ENCODE measurements around the gene GAS7.

Gene GAS7

GRCh38 chr17:9905902-9906301 lies 292.5 kb downstream of the GAS7 start:
- DNase-seq: no peak

- DNase-seq: no peak
Measured at GRCh38 chr17:9905078-9905415, 293.4 kb downstream of the GAS7 start, which contains the start of gene RCVRN. TSS of gene RCVRN (minus strand) at chr17:9905271. CDS start at chr17:9905180, 91 bp downstream.

GRCh38 chr17:9904277-9905077 lies 293.9 kb downstream of the GAS7 start:
- DNase-seq: no peak

DNA sequence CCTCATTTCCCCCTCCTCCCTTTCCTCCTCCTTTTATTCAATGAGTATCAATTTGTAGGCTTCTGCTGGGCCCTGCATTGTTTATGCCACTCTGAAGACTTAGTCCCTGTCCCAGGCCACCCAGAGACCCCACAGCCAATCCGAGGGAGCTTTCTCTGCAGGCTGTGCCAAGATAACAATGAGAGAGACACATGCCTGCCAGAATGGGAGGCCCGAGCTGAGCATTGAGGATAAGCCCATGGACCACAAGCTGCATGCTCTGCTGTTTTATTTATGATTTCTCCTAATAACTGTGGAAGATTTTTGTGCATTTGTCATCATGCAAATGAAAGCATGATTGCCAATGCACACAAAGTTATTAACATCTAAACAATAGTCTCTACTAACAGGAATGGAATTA lies 296.3 kb downstream of the GAS7 start:
- DNase-seq: no peak

GRCh38 chr17:9900784-9901183 lies 297.6 kb downstream of the GAS7 start:
- DNase-seq: no peak

DNA sequence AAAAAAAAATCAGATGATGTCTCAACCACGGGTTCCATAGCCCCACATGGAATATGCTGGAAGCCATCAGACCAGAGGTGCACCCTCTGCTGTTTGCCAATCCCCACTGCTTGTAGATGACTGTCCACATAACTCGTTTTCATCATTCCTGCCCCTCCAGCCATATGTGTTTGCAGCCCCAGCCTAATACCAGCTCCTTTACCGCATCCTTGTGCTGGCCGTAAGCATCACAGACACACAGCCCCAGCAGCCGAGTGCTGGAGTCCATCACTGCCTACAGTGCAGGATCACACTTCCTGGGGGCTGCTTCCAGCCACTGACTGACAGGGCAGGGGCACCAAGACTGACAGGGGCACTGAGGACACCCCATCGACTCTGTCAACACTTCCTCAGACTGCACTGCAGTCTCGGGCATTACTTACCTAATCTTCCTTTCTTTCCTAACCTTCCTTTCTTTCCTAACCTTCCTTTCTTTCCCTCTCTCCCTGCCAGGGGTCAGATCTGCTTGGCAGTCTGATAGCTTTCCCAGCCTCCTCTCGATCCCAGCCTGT lies 298.3 kb downstream of the GAS7 start:
- no peak for DNase-seq

- no peak for DNase-seq
Measured at GRCh38 chr17:9899280-9900043, 298.9 kb downstream of the GAS7 start.

DNA sequence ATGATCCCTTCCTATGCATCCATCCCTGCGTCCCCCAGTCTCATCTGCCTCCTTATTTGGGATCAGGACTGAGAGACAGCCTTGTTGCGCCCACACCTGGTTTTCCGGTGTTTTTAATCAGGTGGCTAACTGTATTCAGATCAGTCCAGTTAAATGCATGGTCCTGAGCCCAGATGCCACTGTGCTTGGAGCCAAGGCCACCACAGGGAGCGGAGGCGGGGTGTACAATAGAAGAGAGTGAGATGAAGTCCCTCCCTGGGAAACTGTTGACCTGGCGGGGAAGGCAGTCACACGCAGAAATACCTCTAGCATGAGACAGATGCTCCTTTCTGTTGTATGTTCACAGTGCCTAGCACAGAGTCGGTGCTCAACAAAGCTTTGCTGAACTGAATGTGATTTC lies 299.6 kb downstream of the GAS7 start:
- DNase-seq: no peak

DNA sequence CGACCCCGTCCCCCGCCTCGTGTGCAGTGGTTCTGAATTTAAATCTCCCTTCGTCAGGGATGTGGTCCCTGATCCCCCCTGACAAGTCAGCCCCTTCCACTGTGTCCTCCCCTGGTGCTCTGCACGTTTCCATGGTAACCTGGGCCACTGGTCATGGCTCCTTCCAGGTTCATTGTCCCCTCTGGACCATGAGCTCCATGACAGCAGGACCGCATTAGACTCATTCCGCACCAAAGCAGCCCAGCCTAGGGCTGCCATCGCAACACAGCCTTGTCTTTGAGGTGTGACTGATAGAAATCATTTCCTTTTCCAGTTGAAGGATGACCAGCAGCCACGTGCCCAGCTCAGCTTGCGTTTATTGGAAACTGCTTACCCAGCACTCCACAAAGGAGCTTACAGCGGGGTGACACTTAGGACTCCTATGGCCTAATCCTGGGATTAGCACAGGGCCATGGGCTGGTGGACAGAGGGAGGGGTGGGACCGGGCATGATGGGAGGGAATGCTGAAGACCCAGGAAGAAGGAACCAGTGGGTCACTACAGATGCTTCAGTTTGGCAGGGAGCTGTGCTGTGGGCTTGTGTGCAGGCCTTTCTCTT lies 300.9 kb downstream of the GAS7 start:
- DNase-seq: no peak

DNA sequence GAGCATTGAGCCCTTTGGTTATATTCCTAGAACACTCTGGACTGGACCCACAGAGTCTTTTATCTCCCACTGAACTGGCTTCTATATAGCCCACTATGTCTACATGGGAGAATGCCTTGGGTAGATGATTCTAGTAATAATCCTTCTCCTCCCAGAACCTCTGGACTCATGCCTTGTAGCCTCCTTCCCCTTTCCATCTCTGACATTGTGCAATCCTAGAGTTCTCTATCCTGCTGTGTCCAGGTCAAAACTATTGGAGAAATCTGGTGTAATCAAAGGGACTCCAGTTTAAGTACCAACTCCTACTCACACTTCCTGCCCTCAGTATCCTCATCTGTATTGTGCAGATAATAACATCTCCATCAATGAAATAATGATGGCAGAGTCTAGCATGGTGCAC lies 302.5 kb downstream of the GAS7 start:
- DNase-seq: no peak

- DNase-seq: no peak
Measured at GRCh38 chr17:9894231-9894630, 304.2 kb downstream of the GAS7 start.

DNA sequence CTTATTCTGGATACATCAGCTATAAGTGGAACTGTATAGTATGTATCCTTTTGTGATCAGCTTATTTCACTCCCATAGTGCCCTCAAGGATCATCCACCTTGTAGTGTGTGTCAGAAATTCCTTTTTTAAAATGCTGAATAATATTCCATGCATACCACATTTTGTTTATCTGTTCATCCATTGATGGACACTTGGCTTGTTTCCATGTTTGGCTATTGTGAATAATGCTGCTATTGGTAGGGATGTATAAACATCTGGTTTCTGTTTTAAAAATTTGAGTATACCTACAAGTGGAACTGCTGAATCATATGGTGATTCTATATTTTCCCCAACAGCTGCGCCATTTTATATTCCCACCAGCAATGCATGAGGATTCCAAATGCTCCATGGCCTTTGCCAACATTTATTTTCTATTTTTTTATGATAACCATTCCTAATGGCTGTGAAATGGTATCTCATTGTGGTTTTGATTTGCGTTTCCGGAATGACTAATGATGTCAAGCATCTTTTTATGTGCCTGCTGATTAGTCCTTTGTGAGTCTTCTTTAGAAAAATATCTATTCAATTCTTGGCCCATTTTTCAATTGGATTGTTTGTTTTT lies 304.9 kb downstream of the GAS7 start:
- no peak for DNase-seq

- DNase-seq: no peak
Measured at GRCh38 chr17:9890124-9890523, 308.3 kb downstream of the GAS7 start.

- DNase-seq: no peak
Measured at GRCh38 chr17:9887508-9887907, 310.9 kb downstream of the GAS7 start.

DNA sequence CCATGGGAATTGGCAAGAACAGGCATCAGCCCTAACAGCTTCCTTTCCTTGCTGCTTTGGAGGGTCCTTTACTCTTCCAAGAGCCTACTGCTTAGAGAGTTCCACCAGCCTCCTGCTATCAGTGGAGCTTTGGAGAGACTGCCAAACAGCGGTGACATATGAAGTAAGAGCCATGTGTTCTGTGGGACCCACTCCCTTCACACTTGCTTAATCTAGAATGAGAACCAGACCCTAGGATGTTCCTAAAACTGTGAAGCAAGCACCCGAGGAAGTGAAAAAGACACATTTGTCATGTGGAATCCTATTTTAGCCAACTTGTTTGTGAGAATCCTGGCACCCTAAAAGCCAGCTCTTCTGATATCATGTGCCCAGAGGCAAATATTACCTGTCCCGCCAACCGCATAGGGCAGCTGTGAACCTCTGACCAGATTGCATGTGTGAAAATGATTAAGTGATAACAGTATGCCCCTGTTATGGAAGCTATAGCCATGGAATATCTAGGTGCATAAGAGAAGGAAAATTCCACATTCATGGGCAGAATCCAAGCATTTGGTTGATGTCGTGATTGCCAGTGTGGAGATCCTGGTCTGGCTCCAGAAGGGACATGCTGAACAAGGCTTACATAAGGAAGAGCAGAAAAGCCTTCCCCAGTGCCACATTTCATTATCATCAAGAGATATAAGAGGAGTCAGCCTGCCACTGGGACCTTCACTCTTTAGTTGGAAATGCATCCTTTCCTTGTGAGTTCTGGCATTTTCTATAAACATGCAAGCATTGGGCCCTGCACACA lies 312.1 kb downstream of the GAS7 start:
- DNase-seq: no peak

DNA sequence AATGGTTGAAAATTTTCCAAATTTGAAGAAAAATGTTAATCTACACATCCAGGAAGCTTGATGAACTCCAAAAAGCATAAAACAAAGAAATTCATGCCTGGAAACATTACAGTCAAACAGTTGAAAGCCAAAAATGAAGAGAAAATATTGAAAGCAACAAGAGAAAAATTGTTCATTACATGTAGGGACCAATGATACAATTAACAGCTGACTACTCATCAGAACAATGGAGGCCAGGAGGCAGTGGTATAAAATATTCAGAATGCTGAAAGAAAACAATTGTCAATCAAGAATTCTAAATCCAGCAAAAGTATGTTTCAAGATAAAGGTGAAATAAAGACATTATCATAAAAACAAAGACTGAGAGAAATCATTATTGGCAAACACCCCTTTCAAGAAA lies 315.0 kb downstream of the GAS7 start:
- DNase-seq: no peak

DNA sequence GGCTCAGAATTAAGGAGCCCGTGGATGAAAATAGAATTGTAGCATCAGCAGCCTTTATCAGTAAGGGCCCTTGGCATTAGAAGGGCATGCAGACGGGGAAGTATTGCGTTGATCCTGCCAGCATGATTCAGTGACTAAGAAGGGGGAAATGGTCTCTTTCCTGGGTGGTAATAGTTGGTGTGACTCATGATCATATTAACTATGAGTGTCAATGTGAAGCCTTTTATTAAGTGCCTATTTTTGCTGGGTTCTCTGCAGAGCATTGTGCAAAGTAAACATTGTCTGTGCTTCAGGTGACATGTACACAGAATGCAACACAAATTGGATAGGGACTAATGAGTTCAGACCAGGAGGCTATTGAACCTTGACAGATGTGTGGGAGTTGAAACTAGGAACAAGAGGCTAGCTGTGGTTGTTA lies 317.8 kb downstream of the GAS7 start:
- no peak for DNase-seq

GRCh38 chr17:9878786-9879525 lies 319.4 kb downstream of the GAS7 start:
- no peak for DNase-seq

DNA sequence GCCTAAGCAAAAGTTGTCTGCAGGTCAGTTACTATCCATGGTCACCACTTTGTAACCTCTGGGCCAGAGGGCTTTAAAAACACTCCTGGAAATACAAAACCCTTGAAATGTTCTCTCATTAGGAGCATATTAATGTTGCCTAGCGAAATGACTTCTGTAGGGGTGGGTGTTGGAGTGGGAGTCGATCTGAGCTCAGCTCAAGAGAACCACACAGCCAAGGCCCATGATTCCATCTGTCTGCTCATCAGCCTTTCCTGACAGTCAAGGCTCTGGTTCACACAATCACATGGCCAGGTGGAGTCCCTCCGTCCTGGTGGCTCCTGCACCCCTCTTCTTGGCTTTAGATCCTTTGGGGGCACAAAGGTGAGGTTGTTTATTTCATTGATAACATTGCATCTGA lies 320.1 kb downstream of the GAS7 start:
- no peak for DNase-seq

GRCh38 chr17:9875441-9875840 lies 323.0 kb downstream of the GAS7 start:
- DNase-seq: no peak

- DNase-seq: no peak
Measured at GRCh38 chr17:9874722-9875121, 323.7 kb downstream of the GAS7 start.

DNA sequence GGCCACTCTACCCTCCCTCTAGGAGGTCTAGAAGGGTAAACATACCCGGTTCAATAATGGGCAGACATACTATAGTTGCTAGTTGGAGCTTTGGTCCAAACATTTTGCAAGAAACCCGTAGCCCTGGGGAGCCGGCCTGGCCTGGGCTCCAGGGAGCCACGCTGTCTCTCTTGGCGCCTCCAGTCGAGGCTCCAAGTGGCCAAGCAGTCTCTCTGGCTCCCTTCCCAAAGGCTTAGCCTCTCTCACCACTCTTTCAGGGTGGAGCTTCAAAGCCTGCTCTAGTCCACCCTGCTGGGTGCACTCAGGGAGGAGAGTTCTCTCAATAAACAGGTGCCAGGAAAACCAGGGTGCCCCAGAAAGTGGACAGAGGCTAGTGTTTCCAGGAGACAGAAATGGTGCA lies 325.6 kb downstream of the GAS7 start:
- no peak for DNase-seq

All from stimulated activated naive CD4-positive, alpha-beta T cell treated with Interleukin-2 at 50 U/mL for 16 hours (primary cell).